HG03135 (cell line): ENCODE data around the gene HDHD3.
"Not testable (repeated sequence)": the region's sequence is repeated elsewhere in the genome, so short reads cannot be mapped to it uniquely, and the experiment has no call there.

Experiments
- ATAC-seq: cut with Tn5 transposase; IDR thresholded peaks from one replicate; pipeline ENCODE4 v1.9.1; 2021; ENCODE audit warnings: mild to moderate bottlenecking, moderate library complexity; ENCODE audit not compliant: unreplicated experiment

HDHD3 gene, protein sequence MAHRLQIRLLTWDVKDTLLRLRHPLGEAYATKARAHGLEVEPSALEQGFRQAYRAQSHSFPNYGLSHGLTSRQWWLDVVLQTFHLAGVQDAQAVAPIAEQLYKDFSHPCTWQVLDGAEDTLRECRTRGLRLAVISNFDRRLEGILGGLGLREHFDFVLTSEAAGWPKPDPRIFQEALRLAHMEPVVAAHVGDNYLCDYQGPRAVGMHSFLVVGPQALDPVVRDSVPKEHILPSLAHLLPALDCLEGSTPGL

DNA sequence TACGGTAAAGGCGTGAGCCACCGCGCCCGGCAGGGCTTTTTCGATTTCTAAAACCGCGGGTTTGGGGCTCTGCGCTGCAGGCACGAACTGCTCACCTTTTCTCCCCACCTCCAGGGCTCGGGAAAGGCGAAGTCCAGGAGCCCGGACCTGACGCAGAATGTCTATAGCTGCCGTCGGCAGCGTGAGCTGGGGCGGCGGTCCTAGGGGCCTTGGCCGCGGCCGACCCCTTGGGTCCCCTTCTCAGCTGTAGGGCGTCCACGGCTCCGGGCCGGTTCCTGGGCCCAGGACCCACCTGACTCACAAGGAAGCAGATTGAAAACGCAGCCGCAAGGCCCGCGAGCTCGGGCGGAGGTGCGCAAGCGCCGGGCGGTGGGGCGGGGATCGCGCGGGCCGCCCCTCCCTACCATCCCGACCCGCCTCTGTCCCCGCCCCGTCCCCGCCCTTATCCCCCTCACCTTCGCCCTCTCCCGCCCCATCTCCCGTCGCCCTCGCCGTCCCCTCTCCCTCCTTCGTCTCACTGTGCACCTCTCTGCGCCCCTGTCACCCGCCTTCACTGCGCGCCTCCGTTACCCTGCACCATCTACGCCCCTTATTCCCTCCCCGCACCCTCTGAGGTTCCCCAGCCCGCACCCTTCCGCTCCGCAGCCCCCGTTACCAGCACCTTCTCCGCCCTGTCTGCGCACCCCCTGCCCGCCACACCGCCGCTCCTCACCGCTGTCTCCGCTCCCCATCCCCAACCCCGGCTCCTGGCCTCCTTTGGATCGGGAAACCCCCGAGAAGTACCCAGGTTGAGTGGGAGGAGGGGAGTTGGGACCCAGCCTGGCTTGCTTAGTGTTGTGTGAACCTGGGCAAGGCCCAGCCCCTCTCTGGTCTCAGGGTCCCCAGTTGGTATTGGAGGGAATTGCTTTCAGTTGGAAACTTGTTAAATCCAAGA lies at the start of gene HDHD3:
Gene HDHD3 (minus strand): TSS at position 353 of the 934 bp plus-strand sequence. CDS start 2,632 bp downstream, outside the sequence.
- peak; percentile 72 for ATAC-seq

DNA sequence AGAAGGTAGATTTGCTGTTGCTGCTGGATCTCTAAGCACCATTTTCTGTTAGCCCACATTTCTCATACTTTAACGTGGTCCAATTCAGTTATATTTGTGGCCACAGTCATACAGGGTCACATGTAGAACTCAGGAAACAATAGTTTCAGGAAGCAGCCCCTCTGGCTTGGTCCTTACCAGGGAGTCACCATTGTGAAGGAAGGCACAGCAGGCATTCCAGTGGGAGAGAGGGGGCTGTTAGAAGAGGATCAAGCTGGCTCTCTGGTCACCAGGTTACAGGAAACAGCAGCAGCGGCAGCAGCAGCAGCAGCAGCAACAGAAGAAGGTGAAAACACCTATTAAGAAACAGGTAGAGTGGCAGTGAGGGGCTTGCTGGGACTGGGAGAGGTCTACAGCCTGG lies 48.3 kb upstream of the HDHD3 start:
- ATAC-seq, result no peak

DNA sequence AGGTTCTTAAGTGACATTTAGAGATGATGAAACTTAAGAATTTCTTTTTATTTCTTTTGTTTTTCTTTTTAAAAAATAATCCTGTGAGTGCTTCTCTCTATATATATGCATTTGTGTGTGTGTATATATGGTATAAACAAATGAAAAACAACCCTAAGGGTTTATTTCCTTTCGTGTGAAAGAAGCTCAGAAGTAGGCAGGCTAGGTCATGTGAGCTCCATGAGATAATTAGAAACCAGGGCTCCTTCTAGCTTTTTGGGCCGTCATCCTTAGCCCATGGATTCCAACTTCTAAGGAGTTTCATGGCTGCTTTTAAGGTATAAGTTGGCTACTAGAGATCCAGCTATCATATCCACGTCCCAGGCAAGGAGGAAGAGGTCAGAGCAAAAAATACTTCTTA lies 44.9 kb upstream of the HDHD3 start:
- no peak for ATAC-seq

DNA sequence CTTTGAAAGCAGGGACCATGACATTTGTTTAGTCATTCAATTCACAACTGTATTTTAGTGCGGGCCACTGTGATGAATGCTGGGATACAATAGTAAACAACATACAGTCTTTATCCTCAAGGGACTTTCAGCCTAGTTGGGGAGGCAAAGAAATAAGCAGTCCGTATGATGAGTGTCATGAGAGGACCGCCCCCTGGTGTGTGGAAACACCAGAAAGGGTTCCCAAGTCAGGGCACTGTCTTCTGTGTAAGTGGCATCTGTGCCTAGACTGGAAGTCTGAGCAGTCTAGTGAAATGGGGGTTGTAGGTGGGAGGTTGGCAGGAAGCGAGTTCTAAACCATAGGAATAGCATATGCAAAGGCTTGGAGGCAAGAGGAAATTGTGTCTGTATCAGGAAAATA lies 40.6 kb upstream of the HDHD3 start:
- no peak for ATAC-seq

DNA sequence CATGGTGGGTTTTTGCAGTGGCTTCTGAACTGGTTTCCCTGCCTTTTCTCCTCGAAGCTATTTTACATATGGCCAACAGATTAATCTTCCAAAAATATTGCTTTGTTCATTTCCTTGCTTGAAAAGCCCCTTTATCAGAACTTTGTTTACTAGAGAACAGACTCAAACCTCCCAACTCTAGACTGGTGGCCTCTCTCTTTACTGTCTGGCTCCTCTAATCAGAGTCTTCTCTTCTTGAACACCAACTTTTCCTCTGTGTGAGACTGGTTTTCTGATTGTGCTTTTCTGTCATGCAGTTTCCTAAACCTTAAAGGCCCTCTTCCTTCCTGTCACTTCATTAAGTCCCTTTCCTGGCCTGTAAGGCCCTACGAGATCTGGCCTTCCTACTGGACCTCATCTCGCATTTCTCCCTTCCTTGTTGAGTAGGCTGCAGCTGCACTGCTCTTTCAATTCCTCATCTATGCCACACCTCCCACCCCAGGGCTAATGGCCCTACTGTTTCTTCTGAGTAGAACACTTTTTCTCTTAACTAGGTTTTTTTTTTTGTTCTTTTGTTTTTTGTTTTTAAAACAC lies 39.4 kb upstream of the HDHD3 start:
- peak; percentile 97 for ATAC-seq

DNA sequence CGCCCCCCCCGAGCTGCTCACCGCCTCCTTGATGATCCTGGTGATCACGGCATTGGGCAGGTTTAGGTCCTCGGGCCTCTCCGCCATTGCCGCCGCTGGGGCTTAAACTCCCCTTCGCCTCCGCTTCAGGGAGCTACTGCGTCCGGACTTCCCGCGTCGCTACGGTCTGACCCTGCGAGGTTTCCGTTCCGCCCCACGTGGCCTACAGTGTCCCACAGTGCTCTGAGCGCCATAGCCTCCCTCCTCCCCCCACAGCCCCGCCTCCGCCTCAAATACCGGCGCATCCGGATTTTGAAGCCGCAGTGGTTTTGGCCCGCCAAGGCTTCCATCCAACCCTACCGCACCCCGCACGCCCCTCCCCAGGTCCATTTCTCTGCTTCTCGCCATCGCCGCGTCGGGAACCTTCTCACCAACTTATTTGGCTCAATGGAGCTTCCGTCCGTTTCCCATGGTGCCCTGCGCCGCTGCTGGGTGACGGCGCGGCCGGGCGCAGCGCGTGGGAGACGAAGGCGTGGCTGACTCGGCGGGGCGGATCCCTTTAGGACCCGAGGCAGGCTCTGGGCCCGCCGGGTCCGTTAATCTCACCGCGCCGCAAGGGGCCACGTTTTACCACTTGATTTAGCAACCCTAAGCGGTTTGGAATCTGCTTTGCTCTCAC lies 33.5 kb upstream of the HDHD3 start, which contains the start of the genes C9orf43 and POLE3:
Gene C9orf43 (plus strand): TSS at position 541 of the 658 bp plus-strand sequence. CDS start 2,747 bp downstream, outside the sequence.
Gene POLE3 (minus strand): TSS at position 469 of the 658 bp plus-strand sequence. CDS start 382 bp downstream, at position 87.
- ATAC-seq, result peak; percentile 93

DNA sequence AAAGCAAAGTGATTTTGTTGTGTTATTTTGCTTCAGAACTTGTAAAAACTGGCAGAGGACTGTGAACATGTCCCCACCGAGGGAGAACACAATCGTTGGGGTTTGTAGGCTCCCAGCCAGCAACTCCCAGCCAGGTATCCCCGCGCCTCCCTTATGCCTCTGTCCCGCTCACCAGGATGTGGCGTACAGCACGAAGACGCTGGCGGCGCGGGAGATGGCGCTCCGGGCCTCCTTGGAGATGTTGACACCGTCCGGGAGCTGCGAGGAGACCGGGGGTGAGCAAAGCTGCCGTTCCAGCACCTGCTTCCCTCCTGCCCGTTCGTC lies 33.1 kb upstream of the HDHD3 start:
- ATAC-seq, result peak; percentile 18

DNA sequence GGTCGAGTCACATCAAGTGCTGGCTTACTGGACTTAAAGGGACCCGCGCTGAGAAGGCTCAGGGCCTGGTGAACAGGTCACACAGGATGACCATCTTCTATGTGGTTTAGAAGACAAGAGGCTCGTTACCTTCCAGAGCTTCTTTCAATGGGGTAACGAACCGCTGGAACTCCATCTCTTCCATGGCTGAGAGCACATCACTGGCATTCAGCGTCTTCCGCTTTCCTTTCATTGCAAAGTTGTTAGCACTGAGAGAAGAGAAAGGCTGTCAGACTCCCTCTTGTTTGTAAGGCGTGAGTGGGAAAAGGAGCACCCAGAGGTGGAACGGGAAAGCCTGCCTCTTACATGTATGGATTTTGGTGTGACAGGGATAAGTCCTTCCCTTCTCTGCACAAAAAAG lies 32.7 kb upstream of the HDHD3 start:
- no peak for ATAC-seq

DNA sequence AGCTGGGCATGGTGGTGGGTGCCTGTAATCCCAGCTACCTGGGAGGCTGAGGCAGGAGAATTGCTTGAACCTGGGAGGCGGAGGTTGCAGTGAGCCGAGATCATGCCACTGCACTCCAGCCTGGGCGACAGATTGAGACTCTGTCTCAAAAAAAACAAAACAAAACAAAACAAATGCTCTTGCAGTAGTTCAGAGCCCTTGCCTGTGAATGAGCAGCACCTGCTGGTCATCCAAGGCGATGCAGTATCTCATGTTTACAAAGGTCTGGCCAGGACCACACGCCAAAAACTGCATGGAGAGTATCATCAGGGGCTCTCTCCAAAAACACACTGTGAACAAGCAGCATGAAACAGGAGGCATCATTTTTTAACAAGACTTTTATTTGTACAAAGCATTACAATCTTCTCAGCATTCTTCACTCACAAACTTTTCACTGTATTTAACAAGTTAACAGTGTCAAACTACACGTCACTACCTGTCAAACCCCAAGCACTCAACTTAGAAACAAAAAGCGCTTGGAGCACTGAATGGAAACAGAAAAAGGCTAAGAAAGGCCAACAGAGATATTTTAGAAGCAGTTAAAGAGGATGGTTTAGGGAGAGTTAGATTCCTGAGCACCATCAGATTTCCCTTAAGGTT lies 30.2 kb upstream of the HDHD3 start:
- ATAC-seq, result peak; percentile 38

DNA sequence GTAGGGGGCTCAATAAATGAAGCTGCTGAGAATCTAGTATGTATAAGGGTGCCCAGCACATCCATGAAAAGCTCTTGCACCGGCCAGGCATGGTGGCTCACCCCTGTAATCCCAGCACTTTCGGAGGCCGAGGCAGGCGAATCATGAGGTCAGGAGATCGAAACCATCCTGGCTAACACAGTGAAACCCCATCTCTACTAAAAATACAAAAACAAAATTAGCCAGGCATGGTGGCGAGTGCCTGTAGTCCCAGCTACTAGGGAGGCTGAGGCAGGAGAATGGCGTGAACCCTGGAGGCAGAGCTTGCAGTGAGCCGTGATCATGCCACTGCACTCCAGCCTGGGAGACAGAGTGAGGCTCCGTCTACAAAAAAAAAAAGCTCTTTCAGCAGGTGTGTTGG lies 29.6 kb upstream of the HDHD3 start:
- ATAC-seq, result not testable (repeated sequence)

DNA sequence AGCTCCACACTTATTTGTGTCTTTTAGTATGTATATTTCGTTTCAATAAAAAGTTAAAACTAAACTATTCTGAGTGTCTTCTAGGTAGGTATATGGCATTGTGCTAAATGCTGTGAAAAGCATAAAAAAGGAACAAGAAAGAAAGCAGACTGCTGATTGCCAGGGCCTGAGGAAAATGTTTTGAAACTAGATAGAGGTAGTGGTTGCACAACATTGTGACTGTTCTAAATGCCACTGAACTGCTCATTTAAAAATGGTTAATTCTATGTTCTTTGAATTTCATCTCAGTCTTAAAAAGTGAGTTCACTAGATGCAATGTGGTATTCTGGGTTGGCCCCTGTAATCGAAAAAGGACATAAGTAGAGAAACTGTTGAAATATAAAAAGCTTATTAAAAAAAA lies 26.9 kb upstream of the HDHD3 start:
- no peak for ATAC-seq

DNA sequence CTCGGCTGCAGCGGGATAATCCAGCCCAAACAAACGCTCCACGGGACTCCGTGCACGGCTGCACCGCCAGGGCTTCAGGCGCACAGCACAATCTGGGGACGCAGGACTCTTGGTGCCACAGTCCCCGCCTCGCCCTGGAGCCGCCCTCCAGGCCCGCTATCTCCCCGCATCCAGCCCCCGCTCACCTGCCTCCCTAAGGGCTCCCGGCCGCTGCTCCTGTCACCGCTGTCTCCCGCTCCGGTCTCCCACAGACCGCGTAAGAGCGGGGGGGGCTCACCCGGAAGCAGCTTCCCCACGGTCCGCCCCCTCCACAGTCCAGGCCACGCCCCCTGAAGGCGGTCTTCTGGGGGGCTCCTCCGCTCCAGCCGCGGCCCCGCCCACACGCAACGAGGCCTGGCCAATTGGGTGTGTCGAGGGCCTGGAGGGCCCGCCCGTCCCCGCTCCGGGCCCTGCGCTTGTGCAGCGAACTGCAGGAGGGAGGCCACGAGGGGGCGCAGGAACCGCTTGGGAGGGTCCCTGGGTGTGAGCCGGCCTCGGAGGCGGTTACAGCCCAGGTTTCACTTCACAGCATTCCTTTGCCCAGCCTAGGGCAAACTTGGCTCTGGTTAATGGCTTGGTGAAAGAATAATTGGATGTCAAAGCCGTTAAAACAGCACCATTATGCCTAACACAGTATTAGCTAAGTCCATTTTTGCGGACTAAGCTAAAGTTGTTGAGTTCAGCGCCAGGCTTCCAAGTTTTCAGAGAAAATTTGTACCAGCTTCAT lies 24.4 kb upstream of the HDHD3 start, which contains the start of gene ALAD:
Gene ALAD (minus strand): TSS at position 258 of the 766 bp plus-strand sequence. CDS start 7,725 bp downstream, outside the sequence.
- ATAC-seq, result peak; percentile 99

DNA sequence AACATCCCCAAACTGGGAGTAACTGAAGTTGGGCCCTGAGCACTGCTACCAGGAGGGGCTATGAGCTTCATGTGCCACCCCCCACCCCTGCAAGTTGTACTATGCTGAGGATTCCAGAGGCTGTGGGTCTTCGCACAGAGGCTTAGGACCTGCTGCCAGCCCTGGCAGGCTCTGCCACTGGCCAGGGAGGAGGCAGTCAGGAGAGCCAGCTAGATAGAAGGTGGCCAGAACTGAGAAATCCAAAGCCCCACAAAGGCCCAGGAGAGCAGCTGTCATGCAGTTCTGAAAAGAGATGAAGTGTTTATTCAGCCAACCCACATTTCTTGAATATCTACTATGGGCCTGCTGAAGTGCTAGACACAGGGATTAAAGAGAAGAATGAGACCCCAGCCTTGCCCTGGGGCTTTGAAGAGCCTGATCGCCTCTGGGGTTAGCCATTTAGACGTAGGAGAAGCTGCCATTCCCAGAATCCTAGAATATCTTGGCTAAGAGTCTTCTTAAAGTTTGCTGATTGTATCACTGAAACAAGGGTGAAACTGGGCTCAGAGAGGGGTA lies 22.9 kb upstream of the HDHD3 start:
- no peak for ATAC-seq

DNA sequence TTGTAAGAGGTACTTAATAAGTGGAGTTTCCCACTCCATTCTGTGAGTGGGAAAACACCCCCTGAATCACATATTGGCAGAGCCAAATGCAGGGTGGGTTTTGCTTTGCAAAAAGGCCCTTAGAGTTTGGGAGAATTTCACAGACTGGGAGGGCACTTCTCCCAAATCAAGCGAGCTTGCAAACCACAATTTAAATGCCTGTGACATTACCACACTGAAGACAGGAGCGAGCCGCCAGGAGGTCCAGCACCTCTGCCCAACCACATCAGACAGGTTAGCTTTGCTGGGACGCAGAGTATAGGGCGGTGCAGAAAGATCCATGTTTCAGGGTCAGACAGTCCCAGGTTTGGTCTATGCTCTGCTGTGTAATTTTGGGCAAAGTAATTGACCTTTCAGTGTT lies 22.0 kb upstream of the HDHD3 start:
- ATAC-seq, result no peak

DNA sequence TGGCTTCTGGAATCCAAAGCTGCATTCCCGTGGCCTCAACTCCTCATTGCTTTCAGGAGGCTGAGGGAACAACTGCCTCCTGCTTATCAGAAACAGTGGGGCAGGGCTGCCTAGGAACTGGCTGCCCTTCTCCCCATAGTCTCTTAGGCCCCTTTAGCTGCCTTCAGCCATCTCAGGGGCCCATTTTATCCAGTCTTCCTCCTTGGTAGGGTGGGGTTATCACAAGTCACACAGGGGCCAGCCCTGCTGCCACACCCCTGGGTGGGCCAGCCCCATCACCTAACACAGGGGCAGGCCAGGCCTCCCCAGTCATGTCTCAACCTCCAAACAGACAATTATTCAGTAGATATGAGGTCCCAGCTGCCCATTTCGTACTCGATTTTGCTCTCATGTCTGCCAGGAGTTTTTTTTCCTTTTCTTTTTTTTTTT lies 20.4 kb upstream of the HDHD3 start:
- no peak for ATAC-seq

DNA sequence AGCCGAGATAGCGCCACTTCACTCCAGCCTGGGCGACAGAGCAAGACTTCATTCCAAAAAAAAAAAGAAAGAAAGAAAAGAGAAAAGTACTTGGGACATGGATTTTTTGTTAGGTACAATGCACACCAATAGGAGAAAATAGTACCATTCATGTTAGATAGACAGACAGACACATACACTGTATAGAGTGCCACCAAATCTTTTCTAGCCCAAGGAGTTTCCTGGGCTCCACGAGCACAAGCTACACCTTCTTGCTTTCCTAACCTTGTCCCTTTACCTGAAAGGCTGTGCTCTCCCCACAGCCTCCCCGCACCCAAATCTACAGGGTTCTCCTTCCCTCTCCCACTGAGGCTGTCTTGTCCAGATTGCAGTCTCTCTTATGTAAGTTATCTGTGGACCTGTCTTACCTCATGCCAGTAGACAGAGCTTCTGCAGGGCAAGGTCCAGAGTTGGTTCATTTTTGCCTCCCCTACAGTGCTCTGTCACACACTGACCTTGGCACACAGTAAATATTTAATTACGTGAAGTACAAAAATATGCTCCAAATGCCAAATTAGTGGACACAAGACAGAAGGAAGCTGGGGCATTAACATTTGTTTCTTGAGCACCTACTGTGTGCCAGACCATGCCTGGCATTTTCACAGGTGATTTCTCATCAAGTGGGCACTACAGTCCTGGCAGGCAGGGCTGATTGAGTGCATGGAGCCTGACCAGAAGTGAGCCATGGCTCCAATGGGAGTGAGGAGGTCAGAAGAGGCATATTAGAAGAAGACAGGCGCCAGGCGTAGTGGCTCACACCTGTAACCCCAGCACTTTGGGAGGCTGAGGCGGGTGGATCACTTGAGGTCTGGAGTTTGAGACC lies 18.4 kb upstream of the HDHD3 start:
- no peak for ATAC-seq

DNA sequence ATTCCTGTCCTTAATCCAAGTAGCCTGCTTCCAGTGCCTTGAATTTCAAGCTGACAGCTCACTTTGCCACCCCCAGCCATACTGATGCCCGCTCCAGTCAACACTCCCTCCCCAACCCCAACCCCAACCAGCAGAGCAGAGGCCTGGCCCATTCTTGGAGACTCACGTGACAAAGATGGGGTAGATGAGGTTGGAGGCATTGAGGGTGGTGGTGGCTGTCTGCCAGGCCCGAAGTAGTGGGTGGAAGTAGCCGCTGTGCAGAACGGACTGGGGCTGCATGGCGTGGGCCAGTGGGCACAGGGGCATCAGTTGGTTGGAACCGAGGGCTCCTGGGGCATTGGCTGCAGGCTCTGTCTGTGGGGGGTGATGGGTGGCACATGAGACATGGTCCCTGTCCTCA lies 16.5 kb upstream of the HDHD3 start:
- ATAC-seq, result no peak

DNA sequence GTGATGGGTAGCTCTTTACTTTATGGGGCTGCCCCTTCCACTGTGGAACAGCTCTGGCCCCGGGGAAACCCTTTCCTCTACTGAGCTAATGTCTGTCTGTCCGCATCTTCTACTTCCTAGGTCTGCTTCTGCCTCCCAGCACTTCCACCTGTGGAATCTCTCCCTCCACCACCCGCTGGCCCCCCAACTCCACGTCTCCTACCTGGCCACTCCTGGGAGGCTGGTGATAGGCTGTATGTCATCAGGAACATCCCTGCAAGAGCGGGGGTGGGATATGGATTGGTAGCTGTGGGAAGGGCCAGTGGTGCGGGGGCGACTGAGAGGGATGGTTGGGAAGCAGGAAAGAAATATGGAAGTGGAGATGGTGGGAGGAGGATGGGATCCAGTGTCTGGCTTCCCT lies 15.1 kb upstream of the HDHD3 start:
- no peak for ATAC-seq
